GM04504 (cell line): ENCODE results near the gene CIITA.
A peak's percentile ranks its signal among the peaks of the same experiment; 100 is the strongest.
"Not testable (repeated sequence)": the region's sequence is repeated elsewhere in the genome, so short reads cannot be mapped to it uniquely, and the experiment has no call there.

Experiments
- DNase-seq: peaks from one replicate; pipeline ENCODE4 v3.0.0-alpha.2; 2012; ENCODE audit warnings: low read depth

The CIITA gene, protein sequence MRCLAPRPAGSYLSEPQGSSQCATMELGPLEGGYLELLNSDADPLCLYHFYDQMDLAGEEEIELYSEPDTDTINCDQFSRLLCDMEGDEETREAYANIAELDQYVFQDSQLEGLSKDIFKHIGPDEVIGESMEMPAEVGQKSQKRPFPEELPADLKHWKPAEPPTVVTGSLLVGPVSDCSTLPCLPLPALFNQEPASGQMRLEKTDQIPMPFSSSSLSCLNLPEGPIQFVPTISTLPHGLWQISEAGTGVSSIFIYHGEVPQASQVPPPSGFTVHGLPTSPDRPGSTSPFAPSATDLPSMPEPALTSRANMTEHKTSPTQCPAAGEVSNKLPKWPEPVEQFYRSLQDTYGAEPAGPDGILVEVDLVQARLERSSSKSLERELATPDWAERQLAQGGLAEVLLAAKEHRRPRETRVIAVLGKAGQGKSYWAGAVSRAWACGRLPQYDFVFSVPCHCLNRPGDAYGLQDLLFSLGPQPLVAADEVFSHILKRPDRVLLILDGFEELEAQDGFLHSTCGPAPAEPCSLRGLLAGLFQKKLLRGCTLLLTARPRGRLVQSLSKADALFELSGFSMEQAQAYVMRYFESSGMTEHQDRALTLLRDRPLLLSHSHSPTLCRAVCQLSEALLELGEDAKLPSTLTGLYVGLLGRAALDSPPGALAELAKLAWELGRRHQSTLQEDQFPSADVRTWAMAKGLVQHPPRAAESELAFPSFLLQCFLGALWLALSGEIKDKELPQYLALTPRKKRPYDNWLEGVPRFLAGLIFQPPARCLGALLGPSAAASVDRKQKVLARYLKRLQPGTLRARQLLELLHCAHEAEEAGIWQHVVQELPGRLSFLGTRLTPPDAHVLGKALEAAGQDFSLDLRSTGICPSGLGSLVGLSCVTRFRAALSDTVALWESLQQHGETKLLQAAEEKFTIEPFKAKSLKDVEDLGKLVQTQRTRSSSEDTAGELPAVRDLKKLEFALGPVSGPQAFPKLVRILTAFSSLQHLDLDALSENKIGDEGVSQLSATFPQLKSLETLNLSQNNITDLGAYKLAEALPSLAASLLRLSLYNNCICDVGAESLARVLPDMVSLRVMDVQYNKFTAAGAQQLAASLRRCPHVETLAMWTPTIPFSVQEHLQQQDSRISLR

DNA sequence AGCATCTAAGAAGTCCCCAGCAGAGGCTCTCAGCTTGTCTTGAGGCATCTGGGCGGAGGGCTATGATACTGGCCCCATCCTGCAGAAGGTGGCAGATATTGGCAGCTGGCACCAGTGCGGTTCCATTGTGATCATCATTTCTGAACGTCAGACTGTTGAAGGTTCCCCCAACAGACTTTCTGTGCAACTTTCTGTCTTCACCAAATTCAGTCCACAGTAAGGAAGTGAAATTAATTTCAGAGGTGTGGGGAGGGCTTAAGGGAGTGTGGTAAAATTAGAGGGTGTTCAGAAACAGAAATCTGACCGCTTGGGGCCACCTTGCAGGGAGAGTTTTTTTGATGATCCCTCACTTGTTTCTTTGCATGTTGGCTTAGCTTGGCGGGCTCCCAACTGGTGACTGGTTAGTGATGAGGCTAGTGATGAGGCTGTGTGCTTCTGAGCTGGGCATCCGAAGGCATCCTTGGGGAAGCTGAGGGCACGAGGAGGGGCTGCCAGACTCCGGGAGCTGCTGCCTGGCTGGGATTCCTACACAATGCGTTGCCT is at the start of gene CIITA:
Gene CIITA (plus strand): TSS at position 404 of the 543 bp plus-strand sequence. CDS start 129 bp downstream, at position 533.
- DNase-seq, result peak; percentile 65

DNA sequence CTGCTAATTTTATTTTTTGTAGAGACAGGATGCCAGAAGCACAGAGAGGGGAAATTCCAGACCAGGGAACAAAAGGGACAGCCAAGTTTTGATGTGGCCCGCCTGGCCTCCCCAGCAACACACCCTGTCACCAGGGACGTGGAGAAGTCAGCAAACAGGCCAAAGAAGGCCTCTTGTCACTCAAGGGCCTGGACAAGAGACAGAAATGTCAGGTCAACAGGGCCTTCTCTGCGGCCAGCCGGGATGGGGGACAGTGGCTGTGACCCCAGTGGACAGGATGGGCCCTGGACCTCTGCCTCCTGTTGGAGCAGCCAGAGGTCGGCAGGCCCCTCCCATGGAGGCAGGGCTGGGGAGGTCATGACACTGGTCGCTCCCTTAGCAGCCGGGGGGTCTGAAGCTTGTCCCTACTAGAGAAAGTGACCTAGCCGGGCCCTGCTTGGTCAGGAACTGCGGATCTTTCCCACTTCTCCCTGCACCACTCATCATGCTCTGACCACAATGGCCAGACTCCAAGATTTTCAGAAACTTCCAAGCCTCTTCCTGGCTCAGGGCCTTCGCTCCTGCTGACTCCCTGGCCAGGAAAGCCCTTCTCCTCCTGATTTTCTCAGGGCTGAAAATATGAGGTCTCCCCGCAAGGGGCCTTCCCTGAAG is 49.2 kb upstream of the CIITA start:
- peak; percentile 82 for DNase-seq

DNA sequence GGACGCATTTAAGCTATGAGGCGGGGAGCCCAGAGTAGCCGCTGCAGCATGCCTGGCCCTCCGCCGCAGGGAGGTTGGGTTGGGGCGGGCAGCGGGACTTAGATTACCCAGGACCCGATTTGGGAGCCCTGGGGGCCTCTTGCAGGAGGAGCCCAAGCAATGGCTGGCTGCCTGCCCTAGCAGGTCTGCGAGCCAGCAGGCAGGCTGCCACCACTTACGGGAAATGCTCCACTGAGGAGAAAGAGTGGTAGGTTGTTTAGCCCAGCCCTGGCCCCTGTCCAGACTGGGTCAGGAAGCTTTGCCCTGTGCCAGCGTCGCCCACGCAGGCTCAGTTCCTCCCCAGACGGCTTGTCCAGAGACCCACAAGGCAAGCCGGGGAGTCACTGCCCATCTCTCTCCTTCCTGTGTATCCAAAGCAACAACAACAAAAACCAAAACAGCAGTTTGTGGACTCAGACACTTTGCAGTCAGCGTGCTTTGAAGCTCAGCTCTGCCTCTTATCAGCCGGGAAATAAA is 48.1 kb upstream of the CIITA start:
- peak; percentile 44 for DNase-seq

- not testable (repeated sequence) for DNase-seq
Measured at GRCh38 chr16:10829390-10830098, 47.5 kb upstream of the CIITA start.

DNA sequence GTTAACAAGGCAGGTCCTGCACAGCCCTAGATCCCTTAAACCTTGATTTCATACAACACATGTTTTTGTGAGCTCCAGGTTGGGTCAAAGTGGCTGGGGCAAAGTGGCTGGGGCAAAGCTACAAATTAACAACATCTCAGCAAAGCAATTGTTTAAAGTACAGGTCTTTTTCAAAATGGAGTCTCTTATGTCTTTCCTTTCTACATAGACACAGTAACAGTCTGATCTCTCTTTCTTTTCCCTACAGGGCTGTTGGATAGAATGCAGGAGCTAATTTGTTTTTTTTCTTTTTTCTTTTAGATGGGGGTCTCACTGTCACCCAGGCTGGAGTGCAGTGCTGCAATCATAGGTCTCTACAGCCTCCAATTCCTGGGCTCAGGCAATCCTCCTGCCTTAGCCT is 46.8 kb upstream of the CIITA start:
- not testable (repeated sequence) for DNase-seq

GRCh38 chr16:10831894-10832886 is 44.8 kb upstream of the CIITA start:
- no peak for DNase-seq

DNA sequence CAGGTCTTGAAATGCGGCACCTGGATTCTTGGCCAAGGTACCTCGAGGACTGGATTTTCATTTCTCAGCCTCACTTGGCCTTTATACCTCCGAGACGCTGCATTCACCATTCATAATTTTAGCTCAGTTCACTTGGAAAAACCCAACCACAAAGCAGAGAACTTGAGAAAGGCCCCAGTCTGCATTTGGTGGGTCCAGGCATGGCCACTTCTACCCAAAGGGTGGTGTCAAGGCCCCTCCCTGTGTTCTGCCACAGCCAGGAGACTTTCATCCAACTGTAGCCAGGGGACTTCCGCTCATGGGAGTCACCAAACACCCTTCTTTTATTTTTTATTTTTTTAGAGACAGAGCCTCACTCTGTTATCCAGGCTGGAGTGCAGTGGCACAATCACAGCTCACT is 43.7 kb upstream of the CIITA start:
- DNase-seq, result no peak

GRCh38 chr16:10834130-10834529 is 42.9 kb upstream of the CIITA start:
- DNase-seq, result no peak

DNA sequence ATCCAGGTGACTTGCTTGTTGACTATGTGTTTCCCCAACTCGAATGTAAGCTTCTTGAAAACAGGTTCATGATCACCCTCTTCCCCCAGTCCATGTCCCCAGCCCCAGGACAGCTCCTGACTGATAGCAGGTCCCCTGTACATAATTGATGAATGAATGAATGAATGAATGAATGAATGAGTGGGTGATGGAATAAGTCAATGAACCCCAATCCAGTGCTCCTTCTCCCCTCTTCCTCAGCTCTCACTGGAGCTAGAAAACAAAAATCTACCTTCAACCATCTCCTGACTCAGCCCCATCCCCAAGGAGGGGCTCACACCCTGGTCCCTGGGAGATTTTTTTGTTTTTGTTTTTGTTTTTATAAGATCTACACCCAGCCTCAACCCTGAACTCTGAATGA is 42.2 kb upstream of the CIITA start:
- DNase-seq, result no peak

GRCh38 chr16:10835281-10835931 is 41.6 kb upstream of the CIITA start:
- no peak for DNase-seq

GRCh38 chr16:10836174-10836853 is 40.7 kb upstream of the CIITA start:
- no peak for DNase-seq

GRCh38 chr16:10838621-10839278 is 38.3 kb upstream of the CIITA start:
- DNase-seq, result no peak

GRCh38 chr16:10839279-10839666 is 37.7 kb upstream of the CIITA start:
- no peak for DNase-seq

GRCh38 chr16:10840703-10841102 is 36.3 kb upstream of the CIITA start:
- no peak for DNase-seq

DNA sequence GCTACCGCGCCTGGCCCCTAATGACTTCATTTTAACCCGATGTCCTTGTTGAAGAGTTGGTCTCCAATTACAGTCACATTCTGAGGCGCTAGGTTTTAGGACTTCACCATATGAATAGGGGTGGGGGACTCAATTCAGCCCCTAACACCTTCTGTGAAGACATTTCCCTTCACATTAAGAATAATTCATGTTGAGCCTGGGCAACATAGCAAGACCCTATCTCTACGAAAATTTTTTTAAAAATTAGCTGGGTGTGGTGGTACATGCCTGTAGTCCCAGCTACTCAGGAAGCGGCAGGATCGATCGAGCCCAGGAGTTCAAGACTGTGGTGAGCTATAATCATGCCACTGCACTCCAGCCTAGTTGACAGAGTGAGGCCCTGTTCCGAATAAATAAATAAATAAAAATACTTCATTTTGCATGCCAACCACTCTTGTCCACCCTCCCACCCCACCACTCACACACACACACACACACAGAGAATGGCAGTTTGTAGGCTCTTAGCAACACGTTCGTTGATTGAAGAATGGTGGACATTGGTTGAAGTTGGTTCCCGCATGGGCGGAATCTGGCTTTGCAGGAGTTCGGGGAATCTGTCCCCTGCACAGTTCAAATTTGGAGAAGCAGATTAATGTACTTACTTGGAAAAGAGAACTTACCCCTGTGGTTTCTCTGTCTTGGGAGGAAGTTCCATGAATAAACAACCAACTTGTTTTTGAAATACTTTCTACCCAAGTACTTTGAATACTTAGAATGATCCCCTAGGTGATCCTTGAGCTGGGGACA is 30.6 kb upstream of the CIITA start:
- DNase-seq, result no peak

GRCh38 chr16:10847176-10847575 is 29.8 kb upstream of the CIITA start:
- DNase-seq, result no peak
